HEK293T (cell line): ENCODE data around the gene LNX2.

Experiments used
- CTCF ChIA-PET: fragments of 350-600 bp; formaldehyde crosslinking; extraction: SDS; loops from one replicate; lab custom pipeline; 2021; ENCODE audit warnings: antibody characterized with exemption, inconsistent platforms; lab: Yijun Ruan, JAX
- POLR2A ChIA-PET: fragments of 350-600 bp; formaldehyde crosslinking; extraction: SDS; loops from one replicate; lab custom pipeline; 2020; ENCODE audit warnings: antibody characterized with exemption, inconsistent platforms; lab: Yijun Ruan, JAX
- DNase-seq: peaks from one replicate; pipeline ENCODE4 v3.0.0; 2012; ENCODE audit warnings: mixed read lengths; ENCODE audit errors: extremely low spot score
- ARNT ChIP-seq: fragments of 450-650 bp; IDR thresholded peaks from 2 replicates; pipeline ENCODE4 v1.6.1; 2017; ENCODE audit warnings: mild to moderate bottlenecking
- BHLHE40 ChIP-seq: fragments of 450-650 bp; IDR thresholded peaks from 2 replicates; pipeline ENCODE4 v1.6.1; 2016; ENCODE audit warnings: mild to moderate bottlenecking, moderate library complexity, borderline replicate concordance
- CTBP1 ChIP-seq: fragments of 450-650 bp; IDR thresholded peaks from 2 replicates; pipeline ENCODE4 v1.6.1; 2016; ENCODE audit warnings: borderline replicate concordance
- ELF4 ChIP-seq: fragments of 450-650 bp; IDR thresholded peaks from 2 replicates; pipeline ENCODE4 v1.6.1; 2017; ENCODE audit warnings: antibody characterized with exemption
- FOXA1 ChIP-seq: fragments of 450-650 bp; IDR thresholded peaks from 2 replicates; pipeline ENCODE4 v1.6.1; 2016; ENCODE audit warnings: mild to moderate bottlenecking
- FOXK2 ChIP-seq: fragments of 450-650 bp; IDR thresholded peaks from 2 replicates; pipeline ENCODE4 v1.6.1; 2016; ENCODE audit warnings: mild to moderate bottlenecking
- FOXM1 ChIP-seq: fragments of 450-650 bp; IDR thresholded peaks from 2 replicates; pipeline ENCODE4 v1.6.1; 2017; ENCODE audit warnings: mild to moderate bottlenecking, borderline replicate concordance
- HDGF ChIP-seq: fragments of 450-650 bp; IDR thresholded peaks from 2 replicates; pipeline ENCODE4 v1.6.1; 2017; ENCODE audit warnings: antibody characterized with exemption, borderline replicate concordance
- L3MBTL2 ChIP-seq: fragments of 450-650 bp; conservative IDR thresholded peaks from 2 replicates; pipeline ENCODE4 v1.6.1; 2016; ENCODE audit warnings: mild to moderate bottlenecking
- LEF1 ChIP-seq: fragments of 450-650 bp; IDR thresholded peaks from 2 replicates; pipeline ENCODE4 v1.6.1; 2017; ENCODE audit warnings: mild to moderate bottlenecking, borderline replicate concordance
- NFRKB ChIP-seq: fragments of 450-650 bp; IDR thresholded peaks from 2 replicates; pipeline ENCODE4 v1.6.1; 2016; ENCODE audit warnings: mild to moderate bottlenecking, moderate library complexity
- SP1 ChIP-seq: fragments of 450-650 bp; IDR thresholded peaks from 2 replicates; pipeline ENCODE4 v1.6.1; 2017
- SUZ12 ChIP-seq: fragments of 450-650 bp; IDR thresholded peaks from 2 replicates; pipeline ENCODE4 v1.6.1; 2016; ENCODE audit warnings: mild to moderate bottlenecking
- TARDBP ChIP-seq: fragments of 450-650 bp; IDR thresholded peaks from 2 replicates; pipeline ENCODE4 v1.6.1; 2016
- ZNF384 ChIP-seq: fragments of 450-650 bp; IDR thresholded peaks from 2 replicates; pipeline ENCODE4 v1.6.1; 2016
- TF ChIP-seq, protein P1 (sequence below): fragments of 450-650 bp; IDR thresholded peaks from 2 replicates; pipeline ENCODE4 v1.6.1; 2016

Gene LNX2

DNA sequence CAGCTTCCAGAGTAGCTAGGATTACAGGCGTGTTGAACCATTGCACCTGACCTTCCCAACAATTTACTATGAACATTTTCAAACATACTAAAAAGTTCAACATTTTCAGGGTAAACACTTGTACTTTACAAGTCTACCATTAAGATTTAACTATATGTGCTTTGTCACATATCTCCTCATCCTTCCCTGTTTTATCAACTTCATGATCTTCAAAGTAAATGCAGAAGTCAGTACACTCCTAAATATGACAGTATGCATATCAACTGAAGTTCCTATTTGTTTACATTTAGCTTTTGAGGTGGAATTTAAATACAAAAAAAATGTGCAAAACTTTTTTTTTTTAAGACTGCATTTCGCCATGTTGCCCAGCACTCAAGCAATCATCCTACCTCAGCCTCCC lies 18.5 kb downstream of the LNX2 start:
- TF ChIP-seq, protein P1, sequence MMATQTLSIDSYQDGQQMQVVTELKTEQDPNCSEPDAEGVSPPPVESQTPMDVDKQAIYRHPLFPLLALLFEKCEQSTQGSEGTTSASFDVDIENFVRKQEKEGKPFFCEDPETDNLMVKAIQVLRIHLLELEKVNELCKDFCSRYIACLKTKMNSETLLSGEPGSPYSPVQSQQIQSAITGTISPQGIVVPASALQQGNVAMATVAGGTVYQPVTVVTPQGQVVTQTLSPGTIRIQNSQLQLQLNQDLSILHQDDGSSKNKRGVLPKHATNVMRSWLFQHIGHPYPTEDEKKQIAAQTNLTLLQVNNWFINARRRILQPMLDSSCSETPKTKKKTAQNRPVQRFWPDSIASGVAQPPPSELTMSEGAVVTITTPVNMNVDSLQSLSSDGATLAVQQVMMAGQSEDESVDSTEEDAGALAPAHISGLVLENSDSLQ: no peak
- TF ChIP-seq FOXK2 (no peak), L3MBTL2 (no peak), BHLHE40 (no peak), ZNF384 (no peak), FOXM1 (no peak), ELF4 (no peak), FOXA1 (no peak), CTBP1 (no peak), SUZ12 (no peak), NFRKB (no peak)
- no peak for DNase-seq
- POLR2A ChIA-PET: no interaction called here
- CTCF ChIA-PET: interaction anchor here (0.6 to 0.7 kb wide), 2 partner anchors 25 to 116 kb away, joined by 3 to 6 read pairs; no protein-coding TSS in a partner anchor

DNA sequence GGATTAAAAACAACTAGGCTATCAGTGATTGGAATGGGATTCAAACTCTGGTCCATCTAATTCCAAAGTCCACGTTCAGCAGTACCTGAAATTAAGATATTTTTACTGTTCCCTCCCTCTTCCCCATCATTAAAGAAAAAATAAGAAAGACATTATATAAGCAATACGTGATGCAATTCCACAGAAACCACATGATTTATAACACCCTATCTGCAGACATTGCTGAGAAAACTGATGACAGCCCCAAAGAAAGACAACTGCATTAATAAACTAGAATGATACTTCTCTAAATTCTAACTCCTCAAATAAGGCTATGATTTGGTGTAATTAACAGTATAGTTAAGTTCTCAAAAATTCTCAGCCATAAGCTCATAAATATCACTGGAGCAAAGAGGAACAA lies 19.1 kb downstream of the LNX2 start:
- CTCF ChIA-PET: interaction anchor here (0.6 to 0.7 kb wide), 2 partner anchors 26 to 115 kb away, joined by 3 to 6 read pairs; no protein-coding TSS in a partner anchor
- POLR2A ChIA-PET: no interaction called here
- no peak for TF ChIP-seq L3MBTL2
- TF ChIP-seq NFRKB: no peak
- TF ChIP-seq FOXM1: no peak
- no peak for TF ChIP-seq ELF4
- no peak for TF ChIP-seq ARNT
- no peak for TF ChIP-seq HDGF
- TF ChIP-seq, protein P1: no peak
- no peak for TF ChIP-seq SUZ12
- TF ChIP-seq ZNF384: no peak
- no peak for TF ChIP-seq FOXA1
- no peak for TF ChIP-seq CTBP1
- TF ChIP-seq TARDBP: no peak
- no peak for TF ChIP-seq BHLHE40
- no peak for TF ChIP-seq FOXK2
- TF ChIP-seq SP1: no peak
- TF ChIP-seq LEF1: no peak
- no peak for DNase-seq

DNA sequence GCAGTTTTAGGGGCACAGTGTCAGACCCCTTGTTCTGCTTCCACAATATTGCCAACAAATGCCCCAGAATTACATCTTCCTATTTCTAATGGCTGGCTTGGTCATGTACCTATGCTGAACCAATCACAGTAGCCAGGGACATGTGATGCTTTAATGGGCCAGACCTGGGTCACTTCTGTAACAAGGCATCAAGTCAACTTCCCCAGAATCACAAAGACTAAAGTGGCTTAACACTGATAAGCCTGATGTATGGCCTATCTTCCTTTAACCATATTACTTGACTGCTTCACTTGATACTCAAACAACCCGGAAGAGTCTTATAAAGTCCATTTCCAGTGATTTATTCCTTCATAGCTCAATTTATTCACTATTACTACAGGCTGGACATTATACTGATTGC lies 19.6 kb downstream of the LNX2 start:
- DNase-seq: no peak
- TF ChIP-seq FOXM1 (no peak), FOXA1 (no peak), TARDBP (no peak), ELF4 (no peak), L3MBTL2 (no peak), CTBP1 (no peak), SUZ12 (no peak), ARNT (no peak), LEF1 (no peak), FOXK2 (no peak), NFRKB (no peak), HDGF (no peak), ZNF384 (no peak), SP1 (no peak), BHLHE40 (no peak)
- TF ChIP-seq, protein P1: no peak
- ChIA-PET CTCF (no interaction called here), POLR2A (no interaction called here)

DNA sequence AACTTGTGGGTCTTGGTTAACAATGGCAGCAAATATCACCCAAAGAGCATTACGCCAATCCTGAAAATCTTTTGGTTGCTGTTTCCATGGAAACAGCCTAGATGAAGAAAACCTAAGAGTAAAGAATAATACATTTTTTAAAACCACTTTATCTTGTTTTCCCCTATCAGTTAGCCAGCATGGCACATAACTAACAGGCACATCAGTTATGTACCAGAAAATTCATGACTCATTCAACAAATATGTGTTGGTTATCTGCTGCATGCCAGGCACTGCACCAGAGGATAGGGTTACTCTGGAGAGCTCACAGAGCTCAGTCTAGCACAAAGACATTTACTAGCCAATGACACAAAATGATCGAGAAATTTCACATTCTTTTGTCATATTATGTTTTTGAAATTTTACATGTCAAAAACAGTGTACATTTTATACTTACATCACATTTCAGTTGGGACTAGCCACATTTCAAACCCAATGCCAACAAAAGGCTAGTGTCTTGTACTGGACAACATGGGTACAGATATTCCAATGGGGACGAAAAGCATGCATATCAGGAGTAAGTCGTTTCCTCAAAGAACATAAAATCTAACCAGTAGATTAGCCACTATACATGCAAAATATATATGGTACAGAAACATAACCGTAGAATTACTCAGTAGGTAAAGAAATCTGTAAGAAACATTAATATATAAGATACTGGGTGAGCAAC lies 20.3 kb downstream of the LNX2 start:
- peak; percentile 12 for DNase-seq
- TF ChIP-seq SUZ12: no peak
- POLR2A ChIA-PET: no interaction called here
- CTCF ChIA-PET: no interaction called here

DNA sequence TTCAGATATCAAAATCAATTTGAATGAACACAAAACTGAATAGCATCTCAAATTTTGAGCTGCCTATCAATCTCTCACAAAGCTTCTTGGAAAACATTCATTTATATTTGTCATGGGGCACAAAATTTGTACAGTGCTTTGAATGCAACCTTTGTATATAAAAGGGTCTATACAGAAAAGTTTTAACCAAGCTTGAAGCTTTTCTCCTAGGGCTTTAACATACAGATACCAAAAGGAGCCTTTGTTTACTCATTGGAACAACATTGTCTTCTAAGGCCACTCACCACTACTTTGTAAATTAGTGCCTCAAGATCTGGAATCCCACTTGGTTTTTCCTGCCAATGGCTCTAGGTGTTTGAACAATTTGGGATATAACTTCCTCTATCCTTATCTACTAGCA lies 21.2 kb downstream of the LNX2 start:
- TF ChIP-seq NFRKB (no peak), SP1 (no peak), ZNF384 (no peak), HDGF (no peak)
- ChIA-PET CTCF (interaction anchor here (0.6 kb wide), 1 partner anchor 650 kb away, joined by 4 read pairs; no protein-coding TSS in a partner anchor), POLR2A (no interaction called here)
- no peak for DNase-seq

DNA sequence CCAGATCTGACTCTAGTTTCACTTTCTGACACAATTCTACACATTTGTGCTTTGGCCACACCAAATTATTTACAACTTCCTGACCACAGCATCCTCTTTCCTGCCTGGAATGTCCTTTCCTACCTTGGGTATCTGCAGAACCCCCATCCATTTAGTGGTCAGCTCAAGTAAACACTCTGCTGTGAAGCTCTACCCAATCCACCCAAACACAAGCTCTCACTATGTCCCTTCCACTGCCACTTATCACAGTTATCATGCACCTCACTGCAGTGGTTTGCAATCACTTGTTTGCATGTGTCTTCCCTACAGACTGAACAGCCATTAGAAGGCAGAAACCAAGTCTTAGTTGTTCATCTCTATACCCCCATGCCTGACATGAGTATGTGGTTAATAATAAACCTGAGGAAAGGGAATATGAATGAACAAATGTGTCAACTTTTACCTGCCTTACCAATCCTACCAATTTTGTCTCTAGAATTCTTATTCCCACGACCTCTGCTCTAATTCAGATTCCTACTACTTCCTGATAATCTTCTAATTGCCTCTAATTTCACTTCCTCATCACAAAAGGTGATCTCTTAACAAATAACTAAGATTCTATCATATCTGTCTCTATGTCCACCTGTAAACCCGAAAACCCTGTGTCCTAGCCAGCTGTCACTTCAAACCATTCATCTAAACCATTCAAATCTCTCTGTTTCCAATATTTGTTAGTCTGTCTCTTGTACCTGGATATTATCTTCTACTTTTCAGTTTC lies 25.1 kb downstream of the LNX2 start:
- CTCF ChIA-PET: no interaction called here
- TF ChIP-seq, protein P1: no peak
- TF ChIP-seq TARDBP: no peak
- TF ChIP-seq SUZ12: no peak
- no peak for TF ChIP-seq SP1
- no peak for TF ChIP-seq CTBP1
- no peak for TF ChIP-seq FOXM1
- TF ChIP-seq ZNF384: no peak
- TF ChIP-seq FOXK2: no peak
- no peak for TF ChIP-seq NFRKB
- no peak for TF ChIP-seq L3MBTL2
- TF ChIP-seq LEF1: no peak
- TF ChIP-seq FOXA1: no peak
- no peak for TF ChIP-seq BHLHE40
- TF ChIP-seq ELF4: no peak
- TF ChIP-seq HDGF: no peak
- no peak for TF ChIP-seq ARNT
- no peak for DNase-seq
- POLR2A ChIA-PET: no interaction called here
